ENCODE results near the gene NRARP. TPM values are rescaled to one million over a fixed set of nuclear protein-coding genes. Genes with fewer than 3 reads are reported as not detected.
A peak's percentile ranks its signal among the peaks of the same experiment; 100 is the strongest.
"Not testable (repeated sequence)": the region's sequence is repeated elsewhere in the genome, so short reads cannot be mapped to it uniquely, and the experiment has no call there.

Gene NRARP
- total RNA-seq, 4 donors from 2014 or later: 3.1 to 13.5 (median 3.9) TPM

- TF ChIP-seq EP300 (IDR thresholded peaks at IDR 0.05) (no peak), POLR2A (IDR thresholded peaks at IDR 0.05) (no peak), CTCF (IDR thresholded peaks at IDR 0.05) (no peak)
- Histone ChIP-seq H3K9me3 (no peaks in the 10 kb centered on the region), H3K36me3 (peaks cover 0 to 74% (median 11%) of the 10 kb centered on the region in 3 donors), H3K4me3 (no peak overlapping the region), H3K27ac (no peak overlapping the region), H3K27me3 (no peaks in the 10 kb centered on the region), H3K4me1 (peaks cover 0 to 4% (median 0%) of the 10 kb centered on the region in 4 donors)
- WGBS, 2 donors: 87 to 90% methylated on average over 24 of the region's 24 CpGs
- DNase-seq (ENCODE audit: low spot score in 2 of 2): no peak
These were observed 39.2 kb downstream of the NRARP start for GRCh38 chr9:137262909-137263285.

GRCh38 chr9:137262173-137262908, 39.7 kb downstream of the NRARP start:
- H3K4me1 ChIP-seq; H3K9me3 ChIP-seq; H3K27ac ChIP-seq; H3K4me3 ChIP-seq; H3K27me3 ChIP-seq; DNase-seq (ENCODE audit: low spot score in 2 of 2): not testable (repeated sequence)
- peak; percentile 24 to 36 (median 28) for TF ChIP-seq CTCF (IDR thresholded peaks at IDR 0.05)
- 36 to 41% methylated on average over 15 of the region's 15 CpGs for WGBS, 2 donors
- peaks cover 0 to 72% (median 11%) of the 10 kb centered on the region in 3 donors for H3K36me3 ChIP-seq

DNA sequence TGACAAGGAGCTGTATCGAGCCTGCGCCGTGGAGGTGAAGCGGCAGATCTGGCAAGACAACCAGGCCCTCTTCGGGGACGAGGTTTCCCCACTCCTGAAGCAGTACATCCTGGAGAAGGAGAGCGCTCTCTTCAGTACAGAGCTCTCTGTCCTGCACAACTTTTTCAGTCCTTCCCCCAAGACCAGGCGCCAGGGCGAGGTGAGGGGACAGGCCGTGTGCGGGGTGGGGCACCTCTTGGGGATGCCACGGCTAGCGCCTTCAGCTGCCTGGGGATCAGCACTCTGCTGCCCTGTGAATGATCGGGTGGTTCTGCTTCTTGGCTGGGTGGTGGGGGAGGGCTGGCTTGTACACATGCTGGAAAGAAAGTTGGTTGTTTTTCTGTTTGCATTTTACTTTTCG, 45.2 kb downstream of the NRARP start:
- TF ChIP-seq POLR2A (IDR thresholded peaks at IDR 0.05): no peak
- TF ChIP-seq CTCF (IDR thresholded peaks at IDR 0.05): no peak
- no peak for TF ChIP-seq EP300 (IDR thresholded peaks at IDR 0.05)
- no peak for DNase-seq (ENCODE audit: low spot score in 2 of 2)
- Histone ChIP-seq H3K36me3 (peaks cover 0 to 35% (median 5%) of the 10 kb centered on the region in 3 donors), H3K27me3 (no peaks in the 10 kb centered on the region), H3K4me3 (no peak overlapping the region), H3K9me3 (no peaks in the 10 kb centered on the region), H3K27ac (no peak overlapping the region), H3K4me1 (peaks cover 0 to 29% (median 22%) of the 10 kb centered on the region in 4 donors)
- WGBS, 2 donors: 90 to 94% methylated on average over 15 of the region's 15 CpGs

- Histone ChIP-seq H3K4me1 (peaks cover 0 to 28% (median 22%) of the 10 kb centered on the region in 4 donors), H3K9me3 (no peaks in the 10 kb centered on the region), H3K36me3 (peaks cover 0 to 35% (median 5%) of the 10 kb centered on the region in 3 donors), H3K27me3 (no peaks in the 10 kb centered on the region), H3K27ac (no peak overlapping the region), H3K4me3 (peak overlapping the region; percentile 72 to 100 (median 98))
- WGBS, 2 donors: 89 to 90% methylated on average over 13 to 15 of the region's 15 CpGs
- DNase-seq (ENCODE audit: low spot score in 2 of 2): no peak
- TF ChIP-seq POLR2A (IDR thresholded peaks at IDR 0.05): no peak
- TF ChIP-seq CTCF (IDR thresholded peaks at IDR 0.05): no peak
- no peak for TF ChIP-seq EP300 (IDR thresholded peaks at IDR 0.05)
These were observed 45.7 kb downstream of the NRARP start for GRCh38 chr9:137256362-137256761.

DNA sequence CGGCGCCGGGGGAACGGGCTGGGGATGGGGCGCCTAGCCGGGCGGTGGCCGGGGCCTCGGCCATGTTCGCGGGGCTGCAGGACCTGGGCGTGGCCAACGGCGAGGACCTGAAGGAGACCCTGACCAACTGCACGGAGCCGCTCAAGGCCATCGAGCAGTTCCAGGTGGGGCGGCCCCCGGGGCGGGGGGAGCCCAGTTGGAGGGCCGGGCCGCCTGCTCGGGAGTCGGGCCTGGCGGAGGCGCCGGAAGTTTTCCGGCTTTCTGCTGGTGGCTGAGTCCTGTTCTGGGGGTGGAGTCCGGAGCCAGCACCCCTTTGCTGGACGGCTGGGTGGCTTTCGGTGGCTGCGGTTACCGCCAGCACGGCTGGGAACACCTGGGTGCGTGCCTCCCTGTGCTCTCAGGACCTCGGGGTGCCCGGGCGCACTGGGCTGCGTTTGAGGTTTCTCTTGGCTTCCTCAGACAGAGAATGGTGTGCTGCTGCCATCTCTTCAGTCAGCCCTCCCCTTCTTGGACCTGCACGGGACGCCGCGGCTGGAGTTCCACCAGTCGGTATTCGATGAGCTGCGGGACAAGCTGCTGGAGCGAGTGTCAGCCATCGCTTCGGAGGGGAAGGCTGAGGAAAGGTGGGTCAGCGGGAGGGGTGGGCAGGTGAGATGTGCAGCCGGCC, 46.5 kb downstream of the NRARP start:
- TF ChIP-seq EP300 (IDR thresholded peaks at IDR 0.05) (no peak), POLR2A (IDR thresholded peaks at IDR 0.05) (no peak), CTCF (IDR thresholded peaks at IDR 0.05) (no peak)

More for the DNA sequence above, 46.5 kb downstream of the NRARP start:
- Histone ChIP-seq H3K9me3 (no peaks in the 10 kb centered on the region), H3K36me3 (peaks cover 0 to 33% (median 5%) of the 10 kb centered on the region in 3 donors), H3K4me3 (peak overlapping the region; percentile 72 to 100 (median 98)), H3K27ac (peak overlapping the region in 3 of 4 donors; percentile 64 to 84 (median 84)), H3K4me1 (peaks cover 0 to 33% (median 22%) of the 10 kb centered on the region in 4 donors), H3K27me3 (no peaks in the 10 kb centered on the region)
- no peak for DNase-seq (ENCODE audit: low spot score in 2 of 2)
- WGBS, 2 donors: 4 to 6% methylated on average over 22 to 34 of the region's 51 CpGs

Data from tibial nerve (tissue), 4 donors.